HFF-Myc (cell line): Measurements from ENCODE around the gene OGFOD2.
"Not testable (repeated sequence)": the region's sequence is repeated elsewhere in the genome, so short reads cannot be mapped to it uniquely, and the experiment has no call there.

Experiments used
- DNase-seq: peaks from one replicate; pipeline ENCODE4 v3.0.0-alpha.2; 2011; ENCODE audit warnings: low read depth; ENCODE audit errors: extremely low read depth
- H3K4me3 ChIP-seq: replicated peaks from 2 replicates; pipeline ENCODE4 v1.5.1; 2011; ENCODE audit warnings: low read depth, mild to moderate bottlenecking, control low read depth, low read length
- CTCF ChIP-seq: IDR thresholded peaks from 2 replicates; pipeline ENCODE4 v1.5.1; 2012; ENCODE audit warnings: mild to moderate bottlenecking, low read depth, low read length, control low read depth; ENCODE audit errors: missing control alignments

Gene OGFOD2

GRCh38 chr12:123005081-123005626 is 30.1 kb downstream of the OGFOD2 start:
- no peak for TF ChIP-seq CTCF

GRCh38 chr12:123006977-123007376 is 31.9 kb downstream of the OGFOD2 start:
- DNase-seq, result no peak
- H3K4me3 ChIP-seq, result no peak overlapping the region
- no peak for TF ChIP-seq CTCF

More at GRCh38 chr12:123005081-123005626, 30.1 kb downstream of the OGFOD2 start:
- H3K4me3 ChIP-seq, result no peak overlapping the region
- DNase-seq, result no peak

GRCh38 chr12:123010110-123010509 is 35.1 kb downstream of the OGFOD2 start:
- no peak overlapping the region for H3K4me3 ChIP-seq
- no peak for DNase-seq

GRCh38 chr12:123010681-123011080 is 35.6 kb downstream of the OGFOD2 start:
- no peak for TF ChIP-seq CTCF
- H3K4me3 ChIP-seq, result no peak overlapping the region
- no peak for DNase-seq

More at GRCh38 chr12:123010110-123010509, 35.1 kb downstream of the OGFOD2 start:
- TF ChIP-seq CTCF, result no peak

- no peak for DNase-seq
- TF ChIP-seq CTCF, result no peak
- no peak overlapping the region for H3K4me3 ChIP-seq
Observed at GRCh38 chr12:123011701-123012100, 36.7 kb downstream of the OGFOD2 start.

GRCh38 chr12:123013185-123014095 is 38.4 kb downstream of the OGFOD2 start:
- no peak for DNase-seq
- no peak for TF ChIP-seq CTCF
- no peak overlapping the region for H3K4me3 ChIP-seq

GRCh38 chr12:123014473-123014872 is 39.4 kb downstream of the OGFOD2 start:
- not testable (repeated sequence) for DNase-seq, H3K4me3 ChIP-seq
